RWPE1 (cell line): ENCODE data around the gene ST6GALNAC3.

Source experiments
- CTCF ChIA-PET: fragments of 350-600 bp; sonication (Branson Sonifier 250); formaldehyde crosslinking; extraction: SDS; loops from one replicate; lab custom pipeline; 2021; lab: Yijun Ruan, JAX
- POLR2A ChIA-PET: fragments of 400-600 bp; formaldehyde crosslinking; extraction: SDS; loops from one replicate; lab custom pipeline; 2020; ENCODE audit warnings: antibody characterized with exemption; ENCODE audit not compliant: low non-redundant PET; lab: Yijun Ruan, JAX
- DNase-seq: peaks from one replicate; pipeline ENCODE4 v3.0.0; 2012; ENCODE audit warnings: low spot score
- H3K27ac ChIP-seq: fragments of 450-650 bp; 2 replicates; pipeline ENCODE4 v1.5.1; 2017
- CTCF ChIP-seq: fragments of 450-650 bp; conservative IDR thresholded peaks from 2 replicates; pipeline ENCODE4 v1.5.1; 2017; ENCODE audit warnings: low read depth, mild to moderate bottlenecking

Gene ST6GALNAC3

GRCh38 chr1:76577525-76578185, 503.1 kb downstream of the ST6GALNAC3 start:
- TF ChIP-seq CTCF, result no peak
- H3K27ac ChIP-seq, result no peak overlapping the region
- no peak for DNase-seq
- POLR2A ChIA-PET, result no interaction called here
- CTCF ChIA-PET, result no interaction called here

- CTCF ChIA-PET, result interaction anchor here (0.5 kb wide), 1 partner anchor 252 kb away, joined by 3 read pairs; no protein-coding TSS in a partner anchor
- DNase-seq, result no peak
- no peak for TF ChIP-seq CTCF
- H3K27ac ChIP-seq, result no peak overlapping the region
- POLR2A ChIA-PET, result no interaction called here
These were observed 505.7 kb downstream of the ST6GALNAC3 start for GRCh38 chr1:76580206-76580605.

GRCh38 chr1:76581712-76582111, 507.2 kb downstream of the ST6GALNAC3 start:
- no peak for TF ChIP-seq CTCF
- ChIA-PET POLR2A (no interaction called here), CTCF (no interaction called here)
- DNase-seq, result no peak
- no peak overlapping the region for H3K27ac ChIP-seq

- no peak for DNase-seq
These were observed 508.8 kb downstream of the ST6GALNAC3 start for GRCh38 chr1:76583235-76583868.

GRCh38 chr1:76583875-76584477, 509.4 kb downstream of the ST6GALNAC3 start:
- H3K27ac ChIP-seq, result no peak overlapping the region
- no peak for TF ChIP-seq CTCF
- DNase-seq, result no peak
- POLR2A ChIA-PET, result no interaction called here
- CTCF ChIA-PET, result interaction anchor here (0.6 to 0.9 kb wide), 3 partner anchors 74 to 763 kb away, joined by 3 to 4 read pairs (median 4); no protein-coding TSS in a partner anchor

More at GRCh38 chr1:76583235-76583868, 508.8 kb downstream of the ST6GALNAC3 start:
- H3K27ac ChIP-seq, result no peak overlapping the region
- CTCF ChIA-PET, result interaction anchor here (0.6 to 0.9 kb wide), 2 partner anchors 73 to 123 kb away, joined by 3 to 4 read pairs; no protein-coding TSS in a partner anchor
- TF ChIP-seq CTCF, result no peak
- POLR2A ChIA-PET, result no interaction called here

- no peak for DNase-seq
- no peak overlapping the region for H3K27ac ChIP-seq
- CTCF ChIA-PET, result no interaction called here
- POLR2A ChIA-PET, result no interaction called here
- TF ChIP-seq CTCF, result no peak
These were observed 511.6 kb downstream of the ST6GALNAC3 start for GRCh38 chr1:76585980-76586674.
